Measurements from ENCODE around the gene WNT10A.

Gene WNT10A

GRCh38 chr2:218878926-218879761 lies 1.5 kb upstream of the WNT10A start:
- Histone ChIP-seq H3K9me3 (ENCODE audit: control insufficient read depth in 1 of 2, low read length in 2 of 2) (no peaks in the 10 kb centered on the region), H3K27me3 (ENCODE audit: low read depth, low read length) (peaks cover 61% of the 10 kb centered on the region), H3K4me1 (ENCODE audit: control insufficient read depth in 1 of 2, insufficient read depth in 2 of 2, low read length in 2 of 2) (peaks cover 0 to 21% of the 10 kb centered on the region in 2 donors), H3K36me3 (ENCODE audit: control insufficient read depth in 1 of 2, insufficient read depth in 2 of 2, low read length in 2 of 2) (no peaks in the 10 kb centered on the region), H3K4me3 (ENCODE audit: low read depth in 1 of 2, low read length in 2 of 2) (no peak overlapping the region), H3K27ac (ENCODE audit: low read length) (no peak overlapping the region)

GRCh38 chr2:218879776-218880101 lies 913 bp upstream of the WNT10A start:
- Histone ChIP-seq H3K27me3 (ENCODE audit: low read depth, low read length) (peaks cover 55% of the 10 kb centered on the region), H3K36me3 (ENCODE audit: control insufficient read depth in 1 of 2, insufficient read depth in 2 of 2, low read length in 2 of 2) (no peaks in the 10 kb centered on the region), H3K9me3 (ENCODE audit: control insufficient read depth in 1 of 2, low read length in 2 of 2) (no peaks in the 10 kb centered on the region), H3K4me1 (ENCODE audit: control insufficient read depth in 1 of 2, insufficient read depth in 2 of 2, low read length in 2 of 2) (peaks cover 0 to 21% of the 10 kb centered on the region in 2 donors), H3K4me3 (ENCODE audit: low read depth in 1 of 2, low read length in 2 of 2) (peak overlapping the region in 1 of 2 donors; percentile 39), H3K27ac (ENCODE audit: low read length) (no peak overlapping the region)

- Histone ChIP-seq H3K27ac (ENCODE audit: low read length) (no peak overlapping the region), H3K4me3 (ENCODE audit: low read depth in 1 of 2, low read length in 2 of 2) (no peak overlapping the region), H3K36me3 (ENCODE audit: control insufficient read depth in 1 of 2, insufficient read depth in 2 of 2, low read length in 2 of 2) (no peaks in the 10 kb centered on the region), H3K27me3 (ENCODE audit: low read depth, low read length) (peaks cover 54% of the 10 kb centered on the region), H3K4me1 (ENCODE audit: control insufficient read depth in 1 of 2, insufficient read depth in 2 of 2, low read length in 2 of 2) (peaks cover 0 to 21% of the 10 kb centered on the region in 2 donors), H3K9me3 (ENCODE audit: control insufficient read depth in 1 of 2, low read length in 2 of 2) (no peaks in the 10 kb centered on the region)
Observed at GRCh38 chr2:218880859-218881594, 375 bp downstream of the WNT10A start.

GRCh38 chr2:218881744-218882460 lies 1.2 kb downstream of the WNT10A start:
- Histone ChIP-seq H3K36me3 (ENCODE audit: control insufficient read depth in 1 of 2, insufficient read depth in 2 of 2, low read length in 2 of 2) (no peaks in the 10 kb centered on the region), H3K9me3 (ENCODE audit: control insufficient read depth in 1 of 2, low read length in 2 of 2) (no peaks in the 10 kb centered on the region), H3K4me1 (ENCODE audit: control insufficient read depth in 1 of 2, insufficient read depth in 2 of 2, low read length in 2 of 2) (peaks cover 0 to 21% of the 10 kb centered on the region in 2 donors), H3K4me3 (ENCODE audit: low read depth in 1 of 2, low read length in 2 of 2) (no peak overlapping the region), H3K27me3 (ENCODE audit: low read depth, low read length) (peaks cover 54% of the 10 kb centered on the region), H3K27ac (ENCODE audit: low read length) (no peak overlapping the region)

- Histone ChIP-seq H3K4me1 (ENCODE audit: control insufficient read depth in 1 of 2, insufficient read depth in 2 of 2, low read length in 2 of 2) (peaks cover 0 to 21% of the 10 kb centered on the region in 2 donors), H3K27ac (ENCODE audit: low read length) (no peak overlapping the region), H3K9me3 (ENCODE audit: control insufficient read depth in 1 of 2, low read length in 2 of 2) (no peaks in the 10 kb centered on the region), H3K36me3 (ENCODE audit: control insufficient read depth in 1 of 2, insufficient read depth in 2 of 2, low read length in 2 of 2) (no peaks in the 10 kb centered on the region), H3K27me3 (ENCODE audit: low read depth, low read length) (peaks cover 48% of the 10 kb centered on the region), H3K4me3 (ENCODE audit: low read depth in 1 of 2, low read length in 2 of 2) (no peak overlapping the region)
Observed at GRCh38 chr2:218882461-218882816, 1.8 kb downstream of the WNT10A start.

GRCh38 chr2:218882866-218883366 lies 2.3 kb downstream of the WNT10A start:
- H3K27me3 ChIP-seq (ENCODE audit: low read depth, low read length): peaks cover 44% of the 10 kb centered on the region
- no peak overlapping the region for H3K27ac ChIP-seq (ENCODE audit: low read length)
- no peaks in the 10 kb centered on the region for H3K9me3 ChIP-seq (ENCODE audit: control insufficient read depth in 1 of 2, low read length in 2 of 2)
- H3K4me1 ChIP-seq (ENCODE audit: control insufficient read depth in 1 of 2, insufficient read depth in 2 of 2, low read length in 2 of 2): peaks cover 0 to 21% of the 10 kb centered on the region in 2 donors
- no peak overlapping the region for H3K4me3 ChIP-seq (ENCODE audit: low read depth in 1 of 2, low read length in 2 of 2)
- no peaks in the 10 kb centered on the region for H3K36me3 ChIP-seq (ENCODE audit: control insufficient read depth in 1 of 2, insufficient read depth in 2 of 2, low read length in 2 of 2)

- Histone ChIP-seq H3K4me3 (ENCODE audit: low read depth in 1 of 2, low read length in 2 of 2) (peak overlapping the region in 1 of 2 donors; percentile 36), H3K27me3 (ENCODE audit: low read depth, low read length) (peaks cover 36% of the 10 kb centered on the region), H3K36me3 (ENCODE audit: control insufficient read depth in 1 of 2, insufficient read depth in 2 of 2, low read length in 2 of 2) (no peaks in the 10 kb centered on the region), H3K4me1 (ENCODE audit: control insufficient read depth in 1 of 2, insufficient read depth in 2 of 2, low read length in 2 of 2) (peaks cover 0 to 21% of the 10 kb centered on the region in 2 donors), H3K27ac (ENCODE audit: low read length) (no peak overlapping the region), H3K9me3 (ENCODE audit: control insufficient read depth in 1 of 2, low read length in 2 of 2) (no peaks in the 10 kb centered on the region)
Observed at GRCh38 chr2:218883491-218884490, 3.1 kb downstream of the WNT10A start.

GRCh38 chr2:218884519-218884918 lies 3.9 kb downstream of the WNT10A start:
- Histone ChIP-seq H3K27me3 (ENCODE audit: low read depth, low read length) (peaks cover 31% of the 10 kb centered on the region), H3K4me3 (ENCODE audit: low read depth in 1 of 2, low read length in 2 of 2) (no peak overlapping the region), H3K4me1 (ENCODE audit: control insufficient read depth in 1 of 2, insufficient read depth in 2 of 2, low read length in 2 of 2) (peaks cover 0 to 21% of the 10 kb centered on the region in 2 donors), H3K27ac (ENCODE audit: low read length) (no peak overlapping the region), H3K9me3 (ENCODE audit: control insufficient read depth in 1 of 2, low read length in 2 of 2) (no peaks in the 10 kb centered on the region), H3K36me3 (ENCODE audit: control insufficient read depth in 1 of 2, insufficient read depth in 2 of 2, low read length in 2 of 2) (no peaks in the 10 kb centered on the region)

GRCh38 chr2:218885981-218886947 lies 5.6 kb downstream of the WNT10A start:
- Histone ChIP-seq H3K27ac (ENCODE audit: low read length) (no peak overlapping the region), H3K27me3 (ENCODE audit: low read depth, low read length) (peaks cover 17% of the 10 kb centered on the region), H3K4me1 (ENCODE audit: control insufficient read depth in 1 of 2, insufficient read depth in 2 of 2, low read length in 2 of 2) (peaks cover 0 to 9% of the 10 kb centered on the region in 2 donors), H3K36me3 (ENCODE audit: control insufficient read depth in 1 of 2, insufficient read depth in 2 of 2, low read length in 2 of 2) (no peaks in the 10 kb centered on the region), H3K9me3 (ENCODE audit: control insufficient read depth in 1 of 2, low read length in 2 of 2) (no peaks in the 10 kb centered on the region), H3K4me3 (ENCODE audit: low read depth in 1 of 2, low read length in 2 of 2) (no peak overlapping the region)

Data from muscle layer of duodenum (tissue), 2 donors.